HUES48 (cell line): ENCODE measurements around the gene TANC1.

Source experiments
- H3K27ac ChIP-seq: one replicate; pipeline ENCODE4 v1.7.0; 2013; ENCODE audit warnings: low read depth, low read length, inconsistent platforms
- H3K27me3 ChIP-seq: 2 replicates; pipeline ENCODE4 v1.6.1; 2013; ENCODE audit warnings: mild to moderate bottlenecking, low read length; ENCODE audit not compliant: control insufficient read depth, insufficient read depth
- H3K36me3 ChIP-seq: 2 replicates; pipeline ENCODE4 v1.6.1; 2013; ENCODE audit warnings: low read length; ENCODE audit not compliant: control insufficient read depth, insufficient read depth
- H3K4me1 ChIP-seq: 2 replicates; pipeline ENCODE4 v1.6.1; 2013; ENCODE audit warnings: mild to moderate bottlenecking, low read length; ENCODE audit not compliant: control insufficient read depth, insufficient read depth
- H3K4me3 ChIP-seq: 2 replicates; pipeline ENCODE4 v1.5.1; 2013; ENCODE audit warnings: mild to moderate bottlenecking, low read depth, low read length
- H3K9ac ChIP-seq: 2 replicates; pipeline ENCODE4 v1.6.1; 2013; ENCODE audit warnings: mild to moderate bottlenecking, low read depth, low read length, moderate library complexity
- H3K9me3 ChIP-seq: 2 replicates; pipeline ENCODE4 v1.6.1; 2013; ENCODE audit warnings: low read length; ENCODE audit not compliant: control insufficient read depth, insufficient read depth

Gene TANC1

DNA sequence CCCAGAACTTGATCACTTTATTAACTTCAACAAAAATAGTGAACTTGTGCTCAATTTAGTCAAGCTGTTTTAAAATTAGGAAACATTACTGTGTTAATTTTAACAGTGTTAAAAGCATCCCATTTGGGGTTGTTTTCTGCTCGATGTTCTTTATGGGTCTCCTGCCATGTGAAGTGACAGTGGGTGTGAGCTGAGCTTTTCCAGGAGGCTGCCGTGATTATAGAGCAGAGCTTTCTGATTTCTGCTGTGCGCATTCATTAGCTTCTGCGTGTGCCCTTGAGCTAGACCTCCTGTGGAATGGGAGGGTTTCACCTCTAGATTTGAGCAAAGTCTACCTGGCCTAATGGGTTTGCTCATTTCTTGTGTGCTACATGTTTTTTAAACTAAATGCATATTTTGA lies 196.6 kb downstream of the TANC1 start:
- Histone ChIP-seq H3K4me1 (no peaks in the 10 kb centered on the region), H3K4me3 (no peak overlapping the region), H3K9ac (no peak overlapping the region), H3K27ac (no peak overlapping the region), H3K36me3 (no peaks in the 10 kb centered on the region), H3K9me3 (no peaks in the 10 kb centered on the region), H3K27me3 (no peaks in the 10 kb centered on the region)

DNA sequence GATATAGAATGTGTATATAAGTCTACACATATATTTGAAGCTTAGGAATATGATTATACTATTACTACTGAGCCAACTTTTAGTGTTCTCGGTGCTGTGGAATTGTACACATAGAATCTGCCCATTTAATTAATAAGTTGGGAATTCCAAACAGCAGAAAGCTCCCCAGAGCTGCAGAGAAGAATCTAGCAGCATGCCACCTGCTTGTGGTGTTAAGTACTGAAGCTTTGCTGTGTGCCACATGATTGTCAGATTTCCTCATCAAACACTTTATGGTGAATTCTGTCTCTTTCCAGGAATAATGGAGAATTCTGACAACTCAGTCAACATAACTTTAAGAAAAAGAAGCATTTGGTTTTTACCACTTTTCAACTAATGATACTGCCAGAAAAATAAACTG lies 200.3 kb downstream of the TANC1 start:
- no peaks in the 10 kb centered on the region for H3K9me3 ChIP-seq
- H3K4me3 ChIP-seq, result no peak overlapping the region
- H3K9ac ChIP-seq, result no peak overlapping the region
- no peaks in the 10 kb centered on the region for H3K36me3 ChIP-seq
- H3K27me3 ChIP-seq, result no peaks in the 10 kb centered on the region
- no peaks in the 10 kb centered on the region for H3K4me1 ChIP-seq
- H3K27ac ChIP-seq, result no peak overlapping the region

- Histone ChIP-seq H3K9me3 (no peaks in the 10 kb centered on the region), H3K4me1 (no peaks in the 10 kb centered on the region), H3K36me3 (no peaks in the 10 kb centered on the region), H3K4me3 (no peak overlapping the region), H3K9ac (no peak overlapping the region), H3K27ac (no peak overlapping the region), H3K27me3 (no peaks in the 10 kb centered on the region)
Measured at GRCh38 chr2:159169187-159169586, 200.7 kb downstream of the TANC1 start.

DNA sequence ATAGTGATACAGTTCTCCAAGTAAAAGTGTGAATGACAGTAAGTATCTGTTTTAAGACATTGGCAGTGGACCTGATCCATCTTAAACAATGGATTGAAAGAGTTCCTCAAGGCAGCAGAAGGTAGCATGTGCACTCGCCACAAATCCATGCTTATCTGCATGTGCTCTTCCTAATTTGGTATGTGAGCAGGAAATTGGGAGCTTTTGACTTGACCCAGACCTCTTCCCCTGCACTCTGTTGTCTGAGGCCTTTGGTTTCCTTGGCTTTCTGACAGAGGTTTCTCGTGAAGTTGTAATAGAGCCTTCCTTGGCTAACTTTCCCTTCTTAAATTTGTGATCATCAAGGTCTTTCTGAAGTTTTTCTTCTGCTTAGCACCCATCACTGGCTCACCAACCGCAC lies 204.0 kb downstream of the TANC1 start:
- Histone ChIP-seq H3K4me3 (no peak overlapping the region), H3K27ac (no peak overlapping the region), H3K27me3 (no peaks in the 10 kb centered on the region), H3K36me3 (0 out of 2 replicates have a peak, but pooled peaks cover 4% of the 10 kb centered on the region), H3K9ac (no peak overlapping the region), H3K4me1 (no peaks in the 10 kb centered on the region), H3K9me3 (no peaks in the 10 kb centered on the region)

DNA sequence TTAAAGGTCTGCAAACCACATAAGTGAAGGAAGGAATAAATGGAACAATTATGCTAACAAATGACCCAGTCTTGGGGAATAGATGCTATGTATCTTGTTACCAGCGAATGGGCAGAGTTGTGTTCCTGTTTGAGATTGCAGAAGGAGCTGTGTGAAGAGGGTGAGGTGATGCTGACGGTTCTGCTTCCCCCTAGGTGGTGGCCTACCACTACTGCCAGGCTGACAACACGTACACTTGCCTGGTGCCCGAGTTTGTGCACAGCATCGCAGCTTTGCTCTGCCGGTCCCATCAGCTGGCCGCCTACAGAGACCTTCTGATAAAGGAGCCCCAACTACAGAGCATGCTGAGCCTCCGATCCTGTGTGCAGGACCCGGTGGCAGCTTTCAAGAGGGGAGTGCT lies 206.3 kb downstream of the TANC1 start:
- H3K9me3 ChIP-seq, result no peaks in the 10 kb centered on the region
- H3K9ac ChIP-seq, result no peak overlapping the region
- no peaks in the 10 kb centered on the region for H3K4me1 ChIP-seq
- no peak overlapping the region for H3K4me3 ChIP-seq
- no peaks in the 10 kb centered on the region for H3K27me3 ChIP-seq
- H3K36me3 ChIP-seq, result 0 out of 2 replicates have a peak, but pooled peaks cover 4% of the 10 kb centered on the region
- H3K27ac ChIP-seq, result no peak overlapping the region

- H3K36me3 ChIP-seq, result 0 out of 2 replicates have a peak, but pooled peaks cover 4% of the 10 kb centered on the region
- H3K4me3 ChIP-seq, result no peak overlapping the region
- H3K9ac ChIP-seq, result no peak overlapping the region
- no peaks in the 10 kb centered on the region for H3K27me3 ChIP-seq
- H3K27ac ChIP-seq, result no peak overlapping the region
- H3K9me3 ChIP-seq, result no peaks in the 10 kb centered on the region
- H3K4me1 ChIP-seq, result no peaks in the 10 kb centered on the region
Measured at GRCh38 chr2:159175182-159175581, 206.7 kb downstream of the TANC1 start.

DNA sequence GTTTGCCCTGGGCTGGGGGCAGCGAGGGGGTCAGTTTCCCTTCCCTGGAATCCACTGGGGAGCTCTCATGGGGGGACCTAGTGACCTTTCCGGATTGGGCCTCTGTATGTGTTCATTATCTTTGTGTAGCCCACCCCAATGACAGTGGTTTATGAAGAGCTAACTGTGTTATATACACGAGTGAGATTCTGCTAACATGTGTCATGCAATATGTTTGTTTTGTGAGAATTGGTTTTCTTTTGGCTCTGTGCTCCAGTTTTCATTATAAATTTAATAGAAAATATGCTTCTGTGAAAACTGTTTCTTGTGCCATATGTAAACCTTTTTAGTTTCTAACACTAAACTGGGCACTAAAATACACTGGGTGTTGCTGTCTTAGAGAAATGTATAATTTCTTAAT lies 207.5 kb downstream of the TANC1 start:
- no peak overlapping the region for H3K4me3 ChIP-seq
- no peaks in the 10 kb centered on the region for H3K4me1 ChIP-seq
- H3K27me3 ChIP-seq, result no peaks in the 10 kb centered on the region
- H3K27ac ChIP-seq, result no peak overlapping the region
- no peak overlapping the region for H3K9ac ChIP-seq
- 0 out of 2 replicates have a peak, but pooled peaks cover 4% of the 10 kb centered on the region for H3K36me3 ChIP-seq
- no peaks in the 10 kb centered on the region for H3K9me3 ChIP-seq

DNA sequence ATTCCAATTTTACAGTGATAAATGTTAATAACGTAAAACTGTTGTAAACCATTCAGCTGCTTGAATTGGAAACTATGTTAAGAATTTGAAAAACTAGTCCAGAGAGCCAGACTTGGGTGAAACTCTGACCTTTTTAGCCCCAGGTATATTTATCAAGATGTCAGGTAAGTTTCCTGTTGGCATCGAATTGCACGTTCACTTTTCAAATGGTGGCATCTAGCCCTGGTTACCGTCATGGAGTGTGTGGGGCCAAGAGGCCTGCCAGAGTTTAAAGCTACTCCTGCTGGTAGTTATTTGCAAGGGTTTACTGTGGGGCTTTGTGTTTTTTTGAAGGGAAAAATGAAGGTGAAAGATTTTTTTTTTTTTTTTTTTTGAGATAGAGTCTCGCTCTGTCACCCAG lies 208.1 kb downstream of the TANC1 start:
- H3K9ac ChIP-seq, result no peak overlapping the region
- H3K9me3 ChIP-seq, result no peaks in the 10 kb centered on the region
- H3K36me3 ChIP-seq, result 0 out of 2 replicates have a peak, but pooled peaks cover 4% of the 10 kb centered on the region
- H3K4me3 ChIP-seq, result no peak overlapping the region
- no peaks in the 10 kb centered on the region for H3K27me3 ChIP-seq
- H3K4me1 ChIP-seq, result no peaks in the 10 kb centered on the region
- H3K27ac ChIP-seq, result no peak overlapping the region

DNA sequence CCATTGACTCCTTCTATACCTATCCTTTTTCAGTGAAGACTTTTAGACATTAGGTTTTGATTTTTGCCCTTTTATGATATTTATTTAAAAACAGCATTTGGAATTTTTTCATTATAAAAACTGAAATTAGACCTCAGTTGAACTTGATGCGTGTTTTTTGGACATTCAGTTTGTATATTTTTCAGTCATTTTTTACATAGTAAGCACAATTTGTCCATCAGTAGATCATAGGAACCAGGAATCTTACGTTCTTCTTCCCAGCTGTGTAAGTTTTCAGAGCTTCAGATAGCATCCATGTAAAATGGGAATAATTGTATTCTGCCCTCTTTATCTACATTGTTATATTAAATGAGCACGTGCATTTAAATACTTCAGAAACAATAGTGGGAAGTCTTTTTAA lies 208.9 kb downstream of the TANC1 start:
- Histone ChIP-seq H3K36me3 (0 out of 2 replicates have a peak, but pooled peaks cover 4% of the 10 kb centered on the region), H3K4me3 (no peak overlapping the region), H3K9ac (no peak overlapping the region), H3K9me3 (no peaks in the 10 kb centered on the region), H3K27ac (no peak overlapping the region), H3K27me3 (no peaks in the 10 kb centered on the region), H3K4me1 (no peaks in the 10 kb centered on the region)

DNA sequence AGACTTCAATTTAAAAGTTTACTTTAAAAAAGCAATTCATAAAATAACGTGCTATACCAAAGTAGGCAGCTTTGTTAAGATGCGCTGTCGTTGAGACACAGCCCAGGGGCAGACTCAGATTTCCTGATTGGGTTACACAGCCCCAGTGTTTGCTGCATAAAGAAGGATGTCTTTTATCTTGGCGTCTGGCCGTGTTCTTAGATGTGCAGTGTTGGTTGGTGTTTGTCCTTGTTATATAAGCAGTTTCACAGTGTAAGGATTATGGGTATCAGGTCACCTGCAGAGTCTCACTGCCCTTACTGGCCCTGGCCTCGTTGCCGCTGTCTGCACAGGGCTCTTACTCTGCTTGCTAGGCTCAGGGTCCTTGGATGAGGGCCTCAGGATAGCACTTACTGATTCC lies 209.5 kb downstream of the TANC1 start:
- H3K27me3 ChIP-seq, result no peaks in the 10 kb centered on the region
- no peaks in the 10 kb centered on the region for H3K9me3 ChIP-seq
- H3K27ac ChIP-seq, result no peak overlapping the region
- H3K4me3 ChIP-seq, result no peak overlapping the region
- no peak overlapping the region for H3K9ac ChIP-seq
- no peaks in the 10 kb centered on the region for H3K4me1 ChIP-seq
- H3K36me3 ChIP-seq, result 0 out of 2 replicates have a peak, but pooled peaks cover 4% of the 10 kb centered on the region

DNA sequence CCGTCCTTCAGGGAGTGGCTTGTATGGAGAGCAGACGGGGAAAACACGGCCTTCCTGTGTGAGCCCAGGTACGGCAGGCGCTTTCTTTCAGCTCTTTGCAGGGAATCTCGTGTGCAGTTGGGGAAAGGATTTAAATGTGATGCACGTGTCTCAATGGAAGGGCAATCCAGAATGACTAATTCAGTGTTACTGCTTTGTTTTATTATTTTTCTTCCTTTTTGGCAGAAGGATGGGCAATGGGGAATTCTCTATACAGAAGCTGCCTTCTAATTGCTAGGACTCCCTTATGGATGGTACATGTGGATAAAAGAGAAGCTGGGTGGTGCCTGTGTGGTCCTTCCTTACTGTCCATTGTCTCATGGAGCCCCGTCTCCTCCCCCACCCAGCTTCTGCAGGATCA lies 210.7 kb downstream of the TANC1 start:
- Histone ChIP-seq H3K36me3 (0 out of 2 replicates have a peak, but pooled peaks cover 4% of the 10 kb centered on the region), H3K4me1 (no peaks in the 10 kb centered on the region), H3K27ac (no peak overlapping the region), H3K4me3 (no peak overlapping the region), H3K9me3 (no peaks in the 10 kb centered on the region), H3K27me3 (no peaks in the 10 kb centered on the region), H3K9ac (no peak overlapping the region)

- Histone ChIP-seq H3K27ac (no peak overlapping the region), H3K36me3 (0 out of 2 replicates have a peak, but pooled peaks cover 4% of the 10 kb centered on the region)
Measured at GRCh38 chr2:159179696-159180095, 211.3 kb downstream of the TANC1 start.

More at GRCh38 chr2:159179696-159180095, 211.3 kb downstream of the TANC1 start:
- H3K4me1 ChIP-seq, result no peaks in the 10 kb centered on the region
- no peaks in the 10 kb centered on the region for H3K27me3 ChIP-seq
- H3K9ac ChIP-seq, result no peak overlapping the region
- no peak overlapping the region for H3K4me3 ChIP-seq
- H3K9me3 ChIP-seq, result no peaks in the 10 kb centered on the region
